ENCODE results near the gene PCGF5. TPM values are rescaled to one million over a fixed set of nuclear protein-coding genes. Genes with fewer than 3 reads are reported as not detected.

PCGF5 gene
- total RNA-seq (2022; extraction: Qiagen RNA extraction; ENCODE audit: low read depth), result 33.2 to 39.2 TPM (median 35.9 TPM) in 5 replicates

DNA sequence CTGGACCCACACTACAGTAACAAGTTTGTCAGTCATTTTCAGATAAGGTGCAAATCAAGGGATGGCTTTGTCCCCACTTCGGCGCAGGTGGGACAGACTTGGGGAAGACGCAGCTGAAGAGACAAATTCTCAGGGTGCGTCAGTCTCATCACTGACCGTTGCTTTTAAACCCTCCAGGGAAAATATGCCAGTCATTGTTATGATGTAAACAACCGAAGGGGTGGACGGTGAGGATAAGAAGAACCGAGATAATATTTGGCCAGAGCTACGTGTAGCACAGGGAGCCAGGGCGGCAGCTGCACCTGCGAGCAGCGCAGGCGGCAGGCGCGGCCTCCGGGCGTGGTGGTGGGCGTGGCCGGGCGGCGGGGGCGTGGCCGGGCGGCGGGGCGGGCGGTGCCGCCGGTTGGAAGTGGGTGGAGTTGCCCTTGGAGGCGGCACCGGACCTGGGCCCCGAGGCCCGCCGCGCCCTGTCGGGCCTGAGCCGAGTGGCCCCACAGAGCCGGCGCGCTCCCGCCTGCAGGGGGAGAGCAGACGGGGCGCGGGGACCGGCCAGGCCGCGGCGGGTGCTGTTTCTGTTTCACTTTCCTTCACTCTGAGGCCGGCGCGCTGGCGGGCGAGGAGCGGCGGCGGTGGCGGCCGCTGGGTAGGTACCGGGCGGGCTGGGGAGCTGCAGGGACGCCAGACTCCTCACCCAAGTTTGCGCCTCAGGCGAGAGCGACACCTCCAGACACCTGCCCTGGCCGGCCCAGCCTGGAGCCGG lies at the start of gene PCGF5:
TSS of gene PCGF5 (plus strand) at position 470 of the 760 bp plus-strand sequence. CDS start 2,209 bp downstream, outside the sequence.

Other genes starting within 250 kb of the PCGF5 start
- 3.0 to 4.7 TPM (median 3.7 TPM) in 5 replicates for gene HECTD2, start 189.7 kb downstream of the PCGF5 start, total RNA-seq (2022; extraction: Qiagen RNA extraction; ENCODE audit: low read depth)

Measured in A549 treated with DMSO at 1 μM for 4 hours (cell line).